Epithelial cell of esophagus (primary cell): ENCODE measurements around the gene KRT71.
A peak's percentile ranks its signal among the peaks of the same experiment; 100 is the strongest.

Source experiments
- DNase-seq: peaks from one replicate; pipeline ENCODE4 v3.0.0; 2010; ENCODE audit warnings: low read depth
- H3K4me3 ChIP-seq: 2 replicates; pipeline ENCODE4 v1.5.1; 2011; ENCODE audit warnings: mild to moderate bottlenecking, low read length, control low read depth
- CTCF ChIP-seq: IDR thresholded peaks from 2 replicates; pipeline ENCODE4 v1.5.1; 2011; ENCODE audit warnings: low read depth, mild to moderate bottlenecking, low read length, control low read depth, inconsistent platforms; ENCODE audit not compliant: insufficient read depth; ENCODE audit errors: missing control alignments

KRT71 gene

GRCh38 chr12:52499806-52500560 is 53.0 kb downstream of the KRT71 start:
- TF ChIP-seq CTCF, result no peak
- DNase-seq, result no peak
- H3K4me3 ChIP-seq, result no peak overlapping the region

GRCh38 chr12:52498946-52499345 is 54.0 kb downstream of the KRT71 start:
- no peak for DNase-seq
- no peak overlapping the region for H3K4me3 ChIP-seq
- no peak for TF ChIP-seq CTCF

- no peak for DNase-seq
- no peak overlapping the region for H3K4me3 ChIP-seq
- TF ChIP-seq CTCF, result no peak
Observed at GRCh38 chr12:52497975-52498374, 55.0 kb downstream of the KRT71 start.

GRCh38 chr12:52496590-52497071 is 56.3 kb downstream of the KRT71 start:
- no peak overlapping the region for H3K4me3 ChIP-seq
- no peak for TF ChIP-seq CTCF
- peak; percentile 97 for DNase-seq

- no peak for TF ChIP-seq CTCF
- peak overlapping the region; percentile 1 for H3K4me3 ChIP-seq
- no peak for DNase-seq
Observed at GRCh38 chr12:52496054-52496453, 56.9 kb downstream of the KRT71 start.

GRCh38 chr12:52495389-52495788 is 57.6 kb downstream of the KRT71 start:
- DNase-seq, result peak; percentile 91
- peak overlapping the region; percentile 13 for H3K4me3 ChIP-seq
- TF ChIP-seq CTCF, result peak; percentile 23

- peak; percentile 98 for DNase-seq
- no peak for TF ChIP-seq CTCF
- H3K4me3 ChIP-seq, result peak overlapping the region; percentile 54
Observed at GRCh38 chr12:52494518-52494917, 58.4 kb downstream of the KRT71 start.
